Liver (tissue), 9 donors: ENCODE results near the gene FAIM2. TPM values are rescaled to one million over a fixed set of nuclear protein-coding genes. Genes with fewer than 3 reads are reported as not detected.
"Not testable (repeated sequence)": the region's sequence is repeated elsewhere in the genome, so short reads cannot be mapped to it uniquely, and the experiment has no call there.

Experiments used
- DNase-seq: peaks from one replicate; pipeline ENCODE4 v3.0.0-alpha.2; 2017; ENCODE audit warnings: low spot score
- H3K27ac ChIP-seq, 2 donors: one replicate each; pipeline ENCODE4 v1.7.0; 2013; ENCODE audit warnings: inconsistent platforms in 2 of 2, low read length in 2 of 2, control low read depth in 1 of 2, low read depth in 1 of 2, mild to moderate bottlenecking in 1 of 2
- H3K27me3 ChIP-seq, 4 donors: one replicate each; pipeline versions ENCODE4 v1.6.1 to v1.7.0; 2013; ENCODE audit warnings: low read length in 3 of 4, inconsistent platforms in 1 of 4, mild to moderate bottlenecking in 1 of 4, moderate library complexity in 1 of 4; ENCODE audit not compliant: control insufficient read depth in 4 of 4, insufficient read depth in 4 of 4
- H3K36me3 ChIP-seq, 4 donors: one replicate each; pipeline versions ENCODE4 v1.6.1 to v1.7.0; 2013; ENCODE audit warnings: low read length in 3 of 4, mild to moderate bottlenecking in 3 of 4, low read depth in 1 of 4, moderate library complexity in 1 of 4; ENCODE audit not compliant: control insufficient read depth in 4 of 4, insufficient read depth in 3 of 4
- H3K4me1 ChIP-seq, 4 donors: one replicate each; pipeline versions ENCODE4 v1.6.1 to v1.7.0; 2013; ENCODE audit warnings: low read length in 3 of 4, mild to moderate bottlenecking in 3 of 4, moderate library complexity in 1 of 4; ENCODE audit not compliant: control insufficient read depth in 4 of 4, insufficient read depth in 4 of 4
- H3K4me3 ChIP-seq, 3 donors: one replicate each; pipeline versions ENCODE4 v1.6.1 to v1.7.0; 2013; ENCODE audit warnings: low read length in 3 of 3, control low read depth in 1 of 3, low read depth in 1 of 3, mild to moderate bottlenecking in 1 of 3
- H3K9ac ChIP-seq, 2 donors: one replicate each; pipeline ENCODE4 v1.7.0; 2013; ENCODE audit warnings: low read length in 2 of 2, mild to moderate bottlenecking in 2 of 2, moderate library complexity in 2 of 2, control low read depth in 1 of 2, low read depth in 1 of 2
- H3K9me3 ChIP-seq, 4 donors: one replicate each; pipeline versions ENCODE4 v1.6.1 to v1.7.0; 2013; ENCODE audit warnings: low read length in 3 of 4; ENCODE audit not compliant: control insufficient read depth in 4 of 4
- EGR1 ChIP-seq, 2 donors: IDR thresholded peaks; 2 replicates each; pipeline ENCODE4 v1.6.1; 2016 to 2018; ENCODE audit warnings: antibody characterized with exemption in 2 of 2, low read depth in 2 of 2
- FOXA1 ChIP-seq: IDR thresholded peaks from 2 replicates; pipeline ENCODE4 v1.6.1; 2016; ENCODE audit warnings: antibody characterized with exemption
- FOXA2 ChIP-seq: IDR thresholded peaks from 2 replicates; pipeline ENCODE4 v1.6.1; 2016; ENCODE audit warnings: antibody characterized with exemption
- GABPA ChIP-seq, 2 donors: IDR thresholded peaks in 1 of 2; conservative IDR thresholded peaks in 1 of 2; 2 replicates each; pipeline ENCODE4 v1.6.1; 2016; ENCODE audit warnings: antibody characterized with exemption in 2 of 2, mild to moderate bottlenecking in 1 of 2, moderate library complexity in 1 of 2
- HNF4G ChIP-seq: IDR thresholded peaks from 2 replicates; pipeline ENCODE4 v1.6.1; 2016; ENCODE audit warnings: antibody characterized with exemption
- JUND ChIP-seq, 2 donors: IDR thresholded peaks; 2 replicates each; pipeline ENCODE4 v1.6.1; 2016; ENCODE audit warnings: antibody characterized with exemption in 2 of 2
- NR2F2 ChIP-seq: IDR thresholded peaks from 2 replicates; pipeline ENCODE4 v1.6.1; 2016; ENCODE audit warnings: antibody characterized with exemption
- RXRA ChIP-seq, 2 donors: IDR thresholded peaks; 2 replicates each; pipeline ENCODE4 v1.6.1; 2017 to 2018; ENCODE audit warnings: antibody characterized with exemption in 2 of 2, mild to moderate bottlenecking in 1 of 2
- SP1 ChIP-seq: IDR thresholded peaks from 2 replicates; pipeline ENCODE4 v1.6.1; 2018; ENCODE audit warnings: antibody characterized with exemption, mild to moderate bottlenecking
- TAF1 ChIP-seq: conservative IDR thresholded peaks from 2 replicates; pipeline ENCODE4 v1.6.1; 2016; ENCODE audit warnings: antibody characterized with exemption, mild to moderate bottlenecking
- YY1 ChIP-seq: IDR thresholded peaks from 2 replicates; pipeline ENCODE4 v1.6.1; 2016; ENCODE audit warnings: antibody characterized with exemption, mild to moderate bottlenecking
- WGBS: extraction: QIAGEN DNeasy Blood & Tissue Kit; methylation state at CpG from one replicate; pipeline ENCODE4 v1.1.7; 2013; 5-methylcytosine and 5-hydroxymethylcytosine counted together
- polyA plus RNA-seq, 2 donors: library from polyadenylated mRNA; stranded (reverse) in 1 of 2; unstranded in 1 of 2; fragments of 200-250 nt in 1 of 2; fragments of >200 nt in 1 of 2; fragmentation: Nextera tagmentation in 1 of 2; extraction: Ambion mirVana in 1 of 2; gene quantifications; one replicate each; pipeline versions ENCODE4 v1.2.1 to v1.2.3, GENCODE V29; 2013 to 2015
- total RNA-seq, 2 donors: library from RNA; depleted of rRNA; stranded (reverse); fragments of >200 nt; gene quantifications; one replicate each; pipeline ENCODE4 v1.2.3, GENCODE V29; 2014
- TF ChIP-seq, protein P1 (sequence below): fragments of 150-350 bp; IDR thresholded peaks from 2 replicates; pipeline ENCODE4 v1.5.1; 2017; ENCODE audit warnings: improper control_type of control experiment, low read depth, low read length; ENCODE audit not compliant: missing input control
- TF ChIP-seq, protein P2 (sequence below): IDR thresholded peaks from 2 replicates; pipeline ENCODE4 v1.6.1; 2016; ENCODE audit warnings: antibody characterized with exemption
- TF ChIP-seq, protein P3 (sequence below): IDR thresholded peaks from 2 replicates; pipeline ENCODE4 v1.6.1; 2016; ENCODE audit warnings: antibody characterized with exemption, mild to moderate bottlenecking
- TF ChIP-seq, protein P4 (sequence below): IDR thresholded peaks from 2 replicates; pipeline ENCODE4 v1.6.1; 2016; ENCODE audit warnings: antibody characterized with exemption
- donor health status: healthy.
- donor health status: healthy.
- donor health status: healthy.
- donor health status: healthy.
- donor health status: healthy.

The FAIM2 gene
- total and polyA plus RNA-seq, 4 donors = 0.06 to 0.23 TPM; not detected in 2

DNA sequence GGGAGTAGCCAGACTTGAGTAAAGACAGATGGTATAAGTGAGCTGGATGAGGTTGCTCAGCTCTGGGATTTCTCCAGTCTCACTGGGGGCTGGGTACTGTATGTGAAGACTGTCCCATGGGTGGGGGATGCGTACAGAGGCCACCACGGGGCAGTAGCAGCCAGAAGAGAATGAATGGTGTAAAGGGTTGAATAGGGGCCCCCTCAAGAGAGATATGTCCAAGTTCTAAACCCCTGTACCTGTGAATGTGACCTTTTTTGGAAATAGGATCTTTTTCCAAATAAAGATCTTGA is 39.0 kb downstream of the FAIM2 start:
- H3K9me3 ChIP-seq = no peaks in the 10 kb centered on the region
- H3K27me3 ChIP-seq = peaks cover 0 to 4% (median 0%) of the 10 kb centered on the region in 4 donors
- no peak overlapping the region for H3K27ac ChIP-seq
- H3K9ac ChIP-seq = no peak overlapping the region
- no peak for DNase-seq
- no peak overlapping the region for H3K4me3 ChIP-seq
- H3K36me3 ChIP-seq = no peaks in the 10 kb centered on the region
- H3K4me1 ChIP-seq = peaks cover 0 to 2% (median 0%) of the 10 kb centered on the region in 4 donors
- TF ChIP-seq JUND (IDR thresholded peaks at IDR 0.05) (no peak), FOXA2 (no peak), NR2F2 (no peak), TAF1 (no peak), FOXA1 (no peak), YY1 (no peak), HNF4G (no peak), GABPA (IDR thresholded peaks at IDR 0.05 in 1 of 2, conservative IDR thresholded peaks at IDR 0.05 in 1 of 2) (no peak), SP1 (no peak), RXRA (IDR thresholded peaks at IDR 0.05) (no peak)
- TF ChIP-seq, protein P1, sequence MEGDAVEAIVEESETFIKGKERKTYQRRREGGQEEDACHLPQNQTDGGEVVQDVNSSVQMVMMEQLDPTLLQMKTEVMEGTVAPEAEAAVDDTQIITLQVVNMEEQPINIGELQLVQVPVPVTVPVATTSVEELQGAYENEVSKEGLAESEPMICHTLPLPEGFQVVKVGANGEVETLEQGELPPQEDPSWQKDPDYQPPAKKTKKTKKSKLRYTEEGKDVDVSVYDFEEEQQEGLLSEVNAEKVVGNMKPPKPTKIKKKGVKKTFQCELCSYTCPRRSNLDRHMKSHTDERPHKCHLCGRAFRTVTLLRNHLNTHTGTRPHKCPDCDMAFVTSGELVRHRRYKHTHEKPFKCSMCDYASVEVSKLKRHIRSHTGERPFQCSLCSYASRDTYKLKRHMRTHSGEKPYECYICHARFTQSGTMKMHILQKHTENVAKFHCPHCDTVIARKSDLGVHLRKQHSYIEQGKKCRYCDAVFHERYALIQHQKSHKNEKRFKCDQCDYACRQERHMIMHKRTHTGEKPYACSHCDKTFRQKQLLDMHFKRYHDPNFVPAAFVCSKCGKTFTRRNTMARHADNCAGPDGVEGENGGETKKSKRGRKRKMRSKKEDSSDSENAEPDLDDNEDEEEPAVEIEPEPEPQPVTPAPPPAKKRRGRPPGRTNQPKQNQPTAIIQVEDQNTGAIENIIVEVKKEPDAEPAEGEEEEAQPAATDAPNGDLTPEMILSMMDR = no peak
- TF ChIP-seq, protein P2, sequence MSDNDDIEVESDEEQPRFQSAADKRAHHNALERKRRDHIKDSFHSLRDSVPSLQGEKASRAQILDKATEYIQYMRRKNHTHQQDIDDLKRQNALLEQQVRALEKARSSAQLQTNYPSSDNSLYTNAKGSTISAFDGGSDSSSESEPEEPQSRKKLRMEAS = no peak
- TF ChIP-seq, protein P3, sequence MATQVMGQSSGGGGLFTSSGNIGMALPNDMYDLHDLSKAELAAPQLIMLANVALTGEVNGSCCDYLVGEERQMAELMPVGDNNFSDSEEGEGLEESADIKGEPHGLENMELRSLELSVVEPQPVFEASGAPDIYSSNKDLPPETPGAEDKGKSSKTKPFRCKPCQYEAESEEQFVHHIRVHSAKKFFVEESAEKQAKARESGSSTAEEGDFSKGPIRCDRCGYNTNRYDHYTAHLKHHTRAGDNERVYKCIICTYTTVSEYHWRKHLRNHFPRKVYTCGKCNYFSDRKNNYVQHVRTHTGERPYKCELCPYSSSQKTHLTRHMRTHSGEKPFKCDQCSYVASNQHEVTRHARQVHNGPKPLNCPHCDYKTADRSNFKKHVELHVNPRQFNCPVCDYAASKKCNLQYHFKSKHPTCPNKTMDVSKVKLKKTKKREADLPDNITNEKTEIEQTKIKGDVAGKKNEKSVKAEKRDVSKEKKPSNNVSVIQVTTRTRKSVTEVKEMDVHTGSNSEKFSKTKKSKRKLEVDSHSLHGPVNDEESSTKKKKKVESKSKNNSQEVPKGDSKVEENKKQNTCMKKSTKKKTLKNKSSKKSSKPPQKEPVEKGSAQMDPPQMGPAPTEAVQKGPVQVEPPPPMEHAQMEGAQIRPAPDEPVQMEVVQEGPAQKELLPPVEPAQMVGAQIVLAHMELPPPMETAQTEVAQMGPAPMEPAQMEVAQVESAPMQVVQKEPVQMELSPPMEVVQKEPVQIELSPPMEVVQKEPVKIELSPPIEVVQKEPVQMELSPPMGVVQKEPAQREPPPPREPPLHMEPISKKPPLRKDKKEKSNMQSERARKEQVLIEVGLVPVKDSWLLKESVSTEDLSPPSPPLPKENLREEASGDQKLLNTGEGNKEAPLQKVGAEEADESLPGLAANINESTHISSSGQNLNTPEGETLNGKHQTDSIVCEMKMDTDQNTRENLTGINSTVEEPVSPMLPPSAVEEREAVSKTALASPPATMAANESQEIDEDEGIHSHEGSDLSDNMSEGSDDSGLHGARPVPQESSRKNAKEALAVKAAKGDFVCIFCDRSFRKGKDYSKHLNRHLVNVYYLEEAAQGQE = no peak
- TF ChIP-seq, protein P4, sequence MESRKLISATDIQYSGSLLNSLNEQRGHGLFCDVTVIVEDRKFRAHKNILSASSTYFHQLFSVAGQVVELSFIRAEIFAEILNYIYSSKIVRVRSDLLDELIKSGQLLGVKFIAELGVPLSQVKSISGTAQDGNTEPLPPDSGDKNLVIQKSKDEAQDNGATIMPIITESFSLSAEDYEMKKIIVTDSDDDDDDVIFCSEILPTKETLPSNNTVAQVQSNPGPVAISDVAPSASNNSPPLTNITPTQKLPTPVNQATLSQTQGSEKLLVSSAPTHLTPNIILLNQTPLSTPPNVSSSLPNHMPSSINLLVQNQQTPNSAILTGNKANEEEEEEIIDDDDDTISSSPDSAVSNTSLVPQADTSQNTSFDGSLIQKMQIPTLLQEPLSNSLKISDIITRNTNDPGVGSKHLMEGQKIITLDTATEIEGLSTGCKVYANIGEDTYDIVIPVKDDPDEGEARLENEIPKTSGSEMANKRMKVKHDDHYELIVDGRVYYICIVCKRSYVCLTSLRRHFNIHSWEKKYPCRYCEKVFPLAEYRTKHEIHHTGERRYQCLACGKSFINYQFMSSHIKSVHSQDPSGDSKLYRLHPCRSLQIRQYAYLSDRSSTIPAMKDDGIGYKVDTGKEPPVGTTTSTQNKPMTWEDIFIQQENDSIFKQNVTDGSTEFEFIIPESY = no peak
- WGBS = 64% methylated on average over 2 of the region's 2 CpGs

DNA sequence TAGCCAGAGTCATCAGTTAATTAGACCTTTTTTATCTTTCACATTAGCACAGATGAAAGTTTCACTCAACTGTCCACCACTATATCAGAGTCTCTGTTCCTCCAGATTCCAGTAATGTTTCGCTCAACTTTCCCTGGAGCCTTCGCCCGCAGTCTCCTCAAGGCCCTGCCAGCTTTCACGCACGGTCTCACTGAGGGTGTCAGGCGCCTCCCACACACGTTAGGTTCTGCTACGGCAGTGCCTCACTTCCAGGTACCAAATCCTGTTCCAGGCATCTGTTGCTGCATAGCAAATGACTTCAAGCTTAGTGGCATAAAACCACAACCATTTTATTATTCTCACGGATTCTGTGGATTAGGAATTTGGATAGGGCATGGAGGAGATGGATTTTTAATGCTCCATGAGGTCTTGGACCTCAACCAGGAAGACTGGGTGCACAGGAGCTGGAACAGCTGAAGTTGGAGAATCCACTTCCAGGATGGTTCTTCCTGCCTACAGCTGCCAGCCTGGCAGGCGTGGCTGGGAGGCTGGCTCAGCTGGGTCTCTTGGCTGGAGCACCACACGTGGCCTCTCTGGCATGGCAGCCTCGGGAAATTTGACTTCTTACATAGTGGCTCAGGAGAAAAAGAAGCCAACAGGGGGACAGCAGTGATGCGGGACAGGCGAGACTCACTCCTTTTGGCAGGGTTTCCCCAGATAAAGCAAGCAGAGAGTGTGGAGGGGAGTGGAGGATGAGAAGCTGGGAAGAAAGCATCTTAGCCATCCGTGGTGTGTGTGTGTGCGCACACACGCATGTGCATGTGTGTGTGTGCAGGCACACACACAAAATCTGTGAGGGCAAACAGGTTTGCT is 39.5 kb downstream of the FAIM2 start:
- H3K27ac ChIP-seq = no peak overlapping the region
- no peak for DNase-seq
- no peak for TF ChIP-seq GABPA (IDR thresholded peaks at IDR 0.05 in 1 of 2, conservative IDR thresholded peaks at IDR 0.05 in 1 of 2)
- no peak for TF ChIP-seq JUND (IDR thresholded peaks at IDR 0.05)
- TF ChIP-seq, protein P4 = no peak
- TF ChIP-seq, protein P1 = no peak
- TF ChIP-seq NR2F2 = no peak
- no peak for TF ChIP-seq FOXA1
- no peak for TF ChIP-seq YY1
- no peak for TF ChIP-seq EGR1 (IDR thresholded peaks at IDR 0.05; ENCODE audit: low read depth in 2 of 2)
- H3K4me1 ChIP-seq = peaks cover 0 to 2% (median 0%) of the 10 kb centered on the region in 4 donors
- no peaks in the 10 kb centered on the region for H3K36me3 ChIP-seq
- H3K27me3 ChIP-seq = peaks cover 0 to 4% (median 0%) of the 10 kb centered on the region in 4 donors
- no peak overlapping the region for H3K9ac ChIP-seq
- WGBS = 84% methylated on average over 17 of the region's 17 CpGs
- H3K9me3 ChIP-seq = no peaks in the 10 kb centered on the region
- no peak overlapping the region for H3K4me3 ChIP-seq

DNA sequence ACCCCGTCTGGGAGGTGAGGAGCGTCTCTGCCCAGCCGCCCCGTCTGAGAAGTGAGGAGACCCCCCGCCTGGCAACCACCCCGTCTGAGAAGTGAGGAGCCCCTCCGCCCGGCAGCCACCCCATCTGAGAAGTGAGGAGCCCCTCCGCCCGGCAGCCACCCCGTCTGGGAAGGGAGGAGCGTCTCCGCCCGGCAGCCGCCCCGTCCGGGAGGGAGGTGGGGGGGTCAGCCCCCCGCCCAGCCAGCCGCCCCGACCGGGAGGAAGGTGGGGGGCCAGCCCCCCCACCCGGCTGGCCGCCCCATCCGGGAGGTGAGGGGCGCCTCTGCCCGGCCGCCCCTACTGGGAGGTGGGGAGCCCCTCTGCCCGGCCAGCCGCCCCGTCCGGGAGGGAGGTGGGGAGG is 42.8 kb downstream of the FAIM2 start:
- not testable (repeated sequence) for H3K9me3 ChIP-seq, H3K27me3 ChIP-seq, H3K4me1 ChIP-seq, H3K36me3 ChIP-seq, H3K27ac ChIP-seq, H3K4me3 ChIP-seq, H3K9ac ChIP-seq, DNase-seq
- 91% methylated on average over 31 of the region's 31 CpGs for whole genome bisulfite sequencing
